ENCODE results near the gene TBX4.
"Not testable (repeated sequence)": the region's sequence is repeated elsewhere in the genome, so short reads cannot be mapped to it uniquely, and the experiment has no call there.

Gene TBX4

DNA sequence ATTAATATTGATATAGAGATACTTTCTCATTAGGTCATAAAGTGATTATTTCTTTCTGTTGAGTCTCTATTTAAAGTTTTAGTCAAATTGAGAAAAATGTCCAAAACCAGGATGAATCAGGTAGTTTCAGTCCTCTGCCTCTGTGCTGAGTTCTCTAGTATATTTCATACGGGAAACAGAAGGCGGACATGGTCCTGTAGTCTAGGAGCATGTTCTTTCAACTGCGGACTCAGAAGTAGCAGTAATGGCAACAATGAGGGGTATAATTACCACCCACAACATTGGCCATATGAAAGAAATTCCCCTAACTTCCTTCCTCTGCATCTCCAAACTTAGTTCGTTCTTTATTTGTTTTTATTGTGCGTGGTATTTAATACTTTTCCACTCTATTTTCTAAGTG, 50.1 kb downstream of the TBX4 start:
- no peak for DNase-seq

DNA sequence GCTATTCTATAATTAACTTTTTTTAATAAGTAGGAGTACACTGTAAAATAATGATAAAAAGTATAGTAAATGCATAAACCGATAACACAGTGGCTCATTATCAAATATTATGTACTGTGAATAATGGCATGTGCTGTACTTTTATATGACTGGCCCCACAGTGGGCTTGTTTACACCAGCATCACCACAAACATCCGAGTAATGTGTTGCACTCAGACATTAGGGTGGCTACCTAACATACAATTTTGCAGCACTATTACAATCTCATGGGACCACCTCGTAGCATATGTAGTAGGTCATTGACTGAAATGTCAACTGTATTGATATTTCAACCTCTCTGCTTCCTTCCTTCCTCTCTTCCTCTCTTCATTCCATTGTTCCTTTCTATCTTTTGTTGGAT, 51.7 kb downstream of the TBX4 start:
- DNase-seq = no peak

DNA sequence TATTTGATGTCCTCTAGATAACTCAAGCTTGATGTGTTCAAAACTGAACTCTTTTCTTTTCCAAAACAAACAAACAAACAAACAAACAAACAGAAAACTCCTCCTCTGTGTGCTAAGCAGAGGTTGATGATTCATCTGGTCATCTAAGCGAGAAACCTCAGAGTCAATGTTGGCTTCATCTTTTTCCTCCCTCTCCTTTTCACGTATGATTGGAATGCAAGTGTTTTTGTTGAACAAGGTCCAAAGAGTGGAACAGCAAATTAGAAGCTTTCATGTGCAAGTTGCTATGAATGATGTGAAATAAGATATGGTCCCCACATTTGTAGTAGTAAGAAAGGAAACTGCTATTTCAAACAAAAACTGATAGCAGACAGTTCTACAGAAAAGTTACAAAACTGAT, 52.5 kb downstream of the TBX4 start:
- DNase-seq = no peak

DNA sequence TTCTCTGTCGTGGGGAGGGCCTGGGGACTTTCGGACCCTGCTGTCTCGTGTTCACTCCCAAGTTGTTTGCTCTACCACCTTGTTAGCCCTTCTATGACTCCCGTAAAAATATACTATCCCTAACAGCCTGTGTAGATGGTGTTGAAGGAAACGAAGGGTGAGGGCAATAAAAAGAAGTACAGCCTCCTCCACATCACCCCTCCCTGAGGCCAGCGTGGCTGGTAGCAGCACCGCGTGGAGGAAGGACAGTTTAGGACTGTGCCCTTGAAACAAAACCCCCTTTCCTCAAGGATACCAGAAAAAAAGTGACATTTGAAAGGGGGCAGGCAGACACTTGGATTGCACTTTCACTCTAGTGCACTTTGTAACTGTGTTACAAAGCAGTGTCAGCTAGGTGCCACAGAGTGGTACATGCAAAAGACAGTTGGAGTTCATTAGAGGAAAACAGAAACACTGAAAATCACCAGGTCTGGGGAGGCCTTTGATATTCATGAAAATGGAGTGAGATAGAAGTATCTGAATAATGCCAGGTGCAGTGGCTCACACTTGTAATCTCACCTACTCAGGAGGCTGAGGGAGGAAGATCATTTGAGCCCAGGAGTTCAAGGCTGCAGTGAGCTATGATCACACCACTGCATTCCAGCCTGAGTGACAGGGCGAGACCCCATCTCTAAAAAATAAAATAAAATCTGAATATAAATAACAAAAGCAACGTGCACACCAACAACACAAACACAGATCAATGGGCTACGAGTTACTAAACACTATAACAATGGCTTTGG, 53.8 kb downstream of the TBX4 start:
- no peak for DNase-seq

DNA sequence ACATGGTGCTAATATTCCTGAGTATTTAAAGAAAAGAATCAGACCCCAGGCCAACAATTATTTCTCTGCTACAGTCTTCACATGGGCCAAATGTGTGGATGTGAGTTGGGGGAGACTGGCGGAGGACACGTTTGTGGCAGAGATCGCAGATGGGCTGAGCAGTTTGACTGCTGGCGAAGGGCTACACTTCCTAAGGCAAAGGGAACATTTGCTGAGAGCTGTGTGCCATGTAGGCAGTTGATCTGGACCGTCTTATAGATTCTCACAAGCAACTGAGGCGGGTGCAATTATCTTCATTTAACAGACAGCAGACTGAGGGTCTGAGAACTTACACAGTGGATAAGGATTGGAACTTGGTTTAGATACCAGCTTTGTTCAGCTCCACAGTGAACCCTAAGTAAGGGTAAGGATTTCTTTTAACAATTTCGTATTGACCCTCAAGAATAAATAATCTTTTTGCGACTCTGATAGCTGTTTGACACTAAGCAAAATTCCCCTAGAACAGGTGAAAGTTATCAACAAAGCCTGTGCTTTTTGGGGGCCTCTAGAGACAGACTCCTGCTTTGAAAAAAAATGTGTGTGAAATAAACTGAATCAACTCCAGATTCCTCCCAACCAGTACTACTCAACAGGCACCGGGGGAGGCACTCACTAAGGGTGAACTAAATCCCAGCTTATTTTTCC, 55.3 kb downstream of the TBX4 start:
- DNase-seq = no peak

DNA sequence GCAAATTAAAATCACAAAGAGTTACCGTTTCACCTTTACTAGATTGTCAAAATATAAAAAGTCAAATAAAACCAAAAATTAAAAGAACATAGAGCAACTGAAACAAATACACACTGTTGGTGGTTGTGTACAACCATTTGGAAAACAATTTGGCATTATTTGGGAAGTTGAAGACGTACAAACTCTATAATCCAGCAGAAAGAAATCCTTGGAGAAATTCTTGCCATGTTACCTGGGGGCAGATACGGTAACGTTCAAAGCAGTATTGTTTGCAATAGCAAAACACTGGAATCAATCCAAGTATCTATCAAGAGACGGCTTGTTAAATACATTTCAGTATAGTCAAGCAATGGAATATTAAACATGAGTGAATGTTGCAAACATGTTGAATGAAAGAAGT, 56.7 kb downstream of the TBX4 start:
- no peak for DNase-seq

DNA sequence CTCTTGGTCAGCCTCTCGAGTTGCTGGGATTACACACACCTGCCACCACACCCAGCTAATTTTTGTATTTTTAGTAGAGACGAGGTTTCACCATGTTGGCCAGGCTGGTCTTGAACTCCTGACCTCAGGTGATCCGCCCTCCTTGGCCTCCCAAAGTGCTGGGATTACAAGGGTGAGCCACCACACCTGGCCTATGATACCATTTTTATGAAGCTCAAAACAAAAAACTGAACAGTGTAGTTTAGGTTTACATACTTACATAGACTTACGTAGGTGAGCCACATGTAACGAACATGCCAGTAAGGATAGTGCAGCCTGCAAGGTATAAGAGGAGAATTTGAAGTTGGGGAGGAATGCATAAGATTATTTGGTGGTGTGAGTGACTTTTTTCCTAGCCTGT, 57.2 kb downstream of the TBX4 start:
- not testable (repeated sequence) for DNase-seq

DNA sequence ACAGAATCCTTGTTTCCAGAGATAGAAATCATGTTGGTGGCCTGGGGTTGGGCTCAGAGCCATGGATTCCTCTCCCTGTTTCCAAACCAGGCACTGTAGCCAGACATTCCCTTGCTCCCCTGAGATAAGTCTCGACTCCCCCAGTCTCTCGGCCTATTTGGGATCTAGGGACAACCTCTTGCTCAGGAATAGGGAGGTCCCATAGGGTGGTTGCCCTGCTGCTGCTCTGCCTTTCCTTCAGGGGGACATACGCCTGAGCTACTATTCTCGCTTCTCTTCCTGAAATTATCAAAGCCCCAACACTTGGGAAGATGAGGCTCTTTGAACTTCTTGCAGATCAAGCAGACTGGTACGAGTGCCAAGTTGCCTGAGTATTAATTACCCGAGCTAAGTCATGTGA, 58.0 kb downstream of the TBX4 start:
- DNase-seq = no peak

DNA sequence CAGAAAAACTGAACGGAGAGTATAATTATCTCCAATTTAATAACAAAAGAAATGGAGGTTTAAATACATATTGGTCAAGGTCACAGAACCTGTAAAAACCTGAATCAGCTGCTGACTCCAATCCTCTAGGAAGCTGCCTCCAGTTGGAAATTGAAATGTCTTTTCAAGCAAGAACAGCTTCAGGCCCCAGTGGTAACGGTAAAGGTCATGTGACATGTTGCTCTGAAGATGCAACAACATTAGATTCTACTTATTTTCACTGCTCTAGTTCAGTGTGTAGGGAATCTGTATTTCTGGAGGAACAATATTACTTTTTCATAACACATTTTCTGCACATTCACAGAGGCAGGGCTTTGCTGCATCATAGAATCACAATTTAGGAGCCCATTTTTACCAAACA, 58.8 kb downstream of the TBX4 start:
- no peak for DNase-seq

DNA sequence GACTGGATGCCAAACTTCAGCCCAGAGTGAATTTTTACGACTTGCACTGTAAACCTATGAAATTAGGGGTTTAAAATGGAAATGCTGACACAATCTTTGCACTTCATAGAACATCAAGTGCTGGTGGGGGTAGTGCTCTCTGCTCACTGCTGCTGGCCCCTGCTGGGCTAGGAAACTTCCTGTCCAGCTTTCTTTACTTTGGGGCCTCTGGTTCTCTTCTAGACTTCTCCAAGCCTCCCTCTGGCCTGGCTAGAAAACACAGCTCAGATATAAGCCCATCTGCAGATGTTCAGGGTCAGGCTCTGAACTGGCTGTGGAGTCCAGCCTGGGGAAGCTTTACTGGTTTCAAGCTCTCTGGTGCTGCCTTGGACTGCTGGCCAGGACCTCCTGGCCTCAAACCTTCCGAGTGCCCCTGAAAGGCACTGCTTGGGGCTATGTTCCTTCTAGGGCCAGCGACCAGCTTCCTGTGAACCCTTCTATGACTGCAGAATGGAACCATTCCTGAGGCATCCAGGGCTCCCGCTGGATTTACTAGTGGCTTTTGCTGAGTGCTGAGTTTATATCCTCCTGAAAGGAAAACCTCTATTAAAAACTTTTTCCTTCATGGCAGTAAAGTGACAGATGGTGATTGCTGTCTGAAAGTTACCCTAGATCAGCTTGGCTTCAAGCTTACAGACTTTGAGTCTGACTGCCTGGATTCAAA, 59.4 kb downstream of the TBX4 start:
- DNase-seq = no peak

DNA sequence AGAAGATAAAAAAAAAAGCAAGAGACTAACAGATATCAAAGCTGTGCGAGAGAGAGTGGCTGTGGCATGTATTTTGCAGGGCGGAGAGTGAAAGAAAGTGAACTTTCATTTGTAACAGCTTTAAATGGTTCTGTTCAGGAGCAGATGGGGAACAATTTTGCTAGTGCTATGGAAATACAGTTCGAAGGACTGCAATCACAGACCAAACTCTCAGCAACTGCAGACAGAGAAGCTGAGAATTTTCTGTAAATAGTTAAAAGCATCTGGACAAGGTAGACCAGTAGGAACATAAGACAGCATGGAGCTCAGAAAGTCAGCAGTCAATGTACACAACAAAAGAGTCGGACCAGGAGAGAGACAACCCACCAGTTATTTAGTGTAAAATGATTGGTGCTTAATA, 62.3 kb downstream of the TBX4 start:
- no peak for DNase-seq

DNA sequence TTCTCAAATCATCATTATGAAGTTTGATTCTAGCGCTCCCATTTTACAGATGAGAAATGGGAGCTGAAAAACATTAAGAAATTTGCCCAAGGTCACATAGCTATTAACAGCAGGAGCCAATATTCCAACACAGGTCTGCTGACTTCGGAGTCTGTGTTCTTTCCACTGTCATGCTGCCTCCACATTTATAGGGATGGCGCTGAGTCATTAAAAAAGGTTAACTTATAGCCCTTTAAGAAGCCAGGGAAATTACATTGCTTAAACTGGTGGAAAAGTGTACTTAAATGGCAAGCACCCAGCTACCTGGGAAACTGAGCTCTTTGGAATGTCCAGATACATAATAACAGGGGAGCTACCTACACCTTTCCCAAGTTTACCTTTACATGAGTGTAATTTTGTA, 65.0 kb downstream of the TBX4 start:
- DNase-seq = no peak

DNA sequence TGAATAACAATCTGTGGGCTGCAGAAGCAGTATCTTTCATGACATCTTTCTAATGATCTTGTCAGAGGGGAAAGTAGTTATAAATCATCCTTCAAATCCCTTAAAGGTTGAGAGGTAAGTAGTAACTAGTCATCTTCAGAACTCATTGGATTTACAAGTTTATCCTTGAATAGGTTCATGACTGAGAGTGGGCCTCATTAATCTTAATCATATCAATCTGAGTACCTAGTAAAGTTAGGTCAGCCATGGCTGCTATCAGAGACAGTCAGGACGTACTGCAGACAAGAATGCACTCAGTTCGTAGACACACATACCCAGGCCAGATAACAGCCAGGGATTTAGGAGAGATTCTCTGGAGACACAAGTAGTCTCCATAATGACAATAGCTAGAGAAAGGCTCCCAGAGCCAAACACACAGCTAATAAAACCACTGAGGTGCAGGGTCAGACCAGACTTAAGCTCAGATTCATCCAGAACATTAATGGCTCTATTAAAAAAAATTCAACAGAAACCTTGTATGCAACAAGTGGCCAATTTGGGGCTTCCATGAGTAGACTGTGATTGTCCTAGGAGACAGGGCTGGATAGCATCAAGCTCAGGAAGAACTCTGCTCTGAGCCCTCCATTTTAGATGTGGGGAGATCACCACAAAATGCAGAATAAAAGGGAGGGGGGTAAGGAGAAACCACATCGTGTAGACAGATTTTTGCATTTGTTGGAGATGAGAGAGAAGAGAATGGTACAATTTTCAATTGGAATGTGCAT, 65.8 kb downstream of the TBX4 start:
- DNase-seq = no peak

DNA sequence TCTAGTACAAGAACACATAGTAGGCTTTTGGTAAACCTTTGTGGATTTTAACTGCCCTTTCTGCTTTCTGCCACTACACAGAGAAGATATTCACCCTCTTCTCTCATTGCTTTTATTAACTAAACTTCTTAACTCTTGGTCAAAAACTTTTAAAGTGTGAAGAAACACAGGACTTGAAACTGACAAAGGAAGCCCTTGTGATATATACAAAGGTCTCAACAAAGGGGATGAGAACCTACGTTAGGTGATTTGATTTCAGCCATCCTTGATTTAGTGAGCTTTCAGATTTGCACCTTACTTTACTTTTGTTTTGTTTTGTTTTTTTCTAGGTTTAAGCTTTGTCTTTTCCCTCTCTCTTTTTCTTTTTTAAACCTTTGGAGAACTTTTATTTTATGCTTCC, 66.9 kb downstream of the TBX4 start:
- no peak for DNase-seq

DNA sequence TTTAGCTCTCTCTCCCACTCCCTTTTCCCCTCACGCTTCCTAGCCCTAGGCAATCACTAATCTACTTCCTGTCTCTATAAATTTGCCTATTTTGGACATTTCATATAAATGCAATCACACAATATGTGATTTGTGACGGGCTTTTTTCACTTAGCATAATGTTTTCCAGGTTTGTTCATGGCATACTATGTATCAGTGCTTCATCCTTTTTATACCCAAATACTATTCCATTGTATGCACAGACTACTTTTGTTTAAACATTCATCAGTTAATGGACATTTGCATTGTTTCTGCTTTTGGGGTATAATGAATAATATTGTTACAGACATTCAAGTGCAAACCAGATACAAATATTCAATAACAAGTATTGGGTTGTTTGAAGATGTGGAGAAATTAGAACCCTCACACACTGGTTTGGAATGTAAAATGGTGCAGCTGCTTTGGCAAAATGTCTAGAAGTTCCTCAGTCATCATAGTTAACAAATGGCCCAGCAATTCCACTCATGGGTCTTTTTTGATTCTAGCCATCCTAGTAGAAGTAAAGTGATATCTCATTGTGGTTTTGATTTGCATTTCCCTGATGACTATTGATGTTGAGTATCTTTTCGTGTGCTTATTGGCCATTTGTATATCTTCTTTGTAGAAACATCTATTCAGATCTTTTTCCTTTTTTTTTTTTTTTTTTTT, 67.7 kb downstream of the TBX4 start:
- no peak for DNase-seq

DNA sequence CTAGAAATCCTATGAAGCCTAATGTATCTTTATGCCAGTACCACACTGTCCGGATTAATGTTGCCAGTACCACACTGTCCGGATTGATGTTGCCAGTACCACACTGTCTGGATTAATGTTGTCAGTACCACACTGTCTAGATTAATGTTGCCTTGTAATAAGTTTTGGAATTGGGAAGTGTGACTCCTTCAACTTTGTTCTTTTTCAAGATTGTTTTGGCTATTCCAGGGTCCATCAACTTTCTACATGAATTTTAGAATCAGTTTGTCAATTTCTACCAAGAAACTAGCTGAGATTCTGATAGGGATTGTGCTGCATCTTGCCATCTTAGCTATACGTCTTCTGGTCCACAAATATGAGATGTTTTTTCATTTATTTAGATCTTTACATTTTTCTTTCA, 68.7 kb downstream of the TBX4 start:
- no peak for DNase-seq

DNA sequence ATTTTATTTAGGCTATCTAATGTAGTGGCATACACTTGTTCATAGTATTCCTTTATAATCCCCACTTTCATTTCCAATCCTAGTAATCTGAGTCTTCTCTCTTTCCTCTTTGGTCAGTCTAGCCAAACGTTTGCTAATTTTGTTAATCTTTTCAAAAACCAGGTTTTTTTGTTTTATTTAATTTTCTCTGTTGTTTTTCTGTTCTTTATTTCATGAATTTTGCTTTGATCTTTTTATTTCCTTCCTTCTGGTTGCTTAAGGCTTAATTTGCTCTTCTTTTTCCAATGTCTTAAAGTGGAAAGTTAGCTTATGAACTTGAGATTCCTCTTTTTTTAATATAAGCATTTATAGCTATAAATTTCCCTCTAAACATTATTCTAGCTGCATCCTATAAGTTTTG, 69.9 kb downstream of the TBX4 start:
- no peak for DNase-seq

DNA sequence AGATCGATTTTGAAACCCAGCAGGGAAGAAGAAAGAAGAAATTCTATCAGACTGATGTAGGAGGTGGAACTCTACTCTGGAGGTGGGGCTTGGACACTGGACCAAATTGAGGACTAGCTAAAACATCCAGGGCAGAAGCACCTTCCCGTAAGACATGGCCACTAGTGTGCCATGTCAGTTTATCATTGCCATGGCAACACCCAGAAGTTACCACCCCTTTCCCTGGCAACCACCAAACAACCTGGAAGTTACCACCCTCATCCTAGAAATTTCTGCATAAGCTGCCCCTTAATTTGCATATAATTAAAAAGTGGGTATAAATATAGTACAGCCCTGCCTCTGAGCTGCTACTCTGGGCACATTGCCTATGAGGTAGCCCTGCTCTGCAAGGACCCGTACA, 72.1 kb downstream of the TBX4 start:
- DNase-seq = no peak

DNA sequence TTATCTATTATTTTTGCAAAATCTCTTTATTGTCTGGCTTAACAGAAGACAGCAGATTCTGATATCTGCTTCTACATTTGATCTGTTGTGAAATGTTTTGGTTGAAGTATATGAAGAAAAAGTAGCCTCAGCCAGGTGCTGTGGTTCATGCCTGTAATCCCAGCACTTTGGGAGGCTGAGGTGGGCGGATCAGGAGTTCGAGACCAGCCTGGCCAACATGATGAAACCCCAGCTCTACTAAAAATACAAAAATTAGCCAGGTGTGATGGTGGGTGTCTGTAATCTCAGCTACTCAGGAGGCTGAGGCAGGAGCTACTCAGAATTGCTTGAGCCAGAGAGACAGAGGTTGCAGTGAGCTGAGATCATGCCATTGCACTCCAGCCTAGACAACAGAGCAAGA, 75.2 kb downstream of the TBX4 start:
- DNase-seq = not testable (repeated sequence)

DNA sequence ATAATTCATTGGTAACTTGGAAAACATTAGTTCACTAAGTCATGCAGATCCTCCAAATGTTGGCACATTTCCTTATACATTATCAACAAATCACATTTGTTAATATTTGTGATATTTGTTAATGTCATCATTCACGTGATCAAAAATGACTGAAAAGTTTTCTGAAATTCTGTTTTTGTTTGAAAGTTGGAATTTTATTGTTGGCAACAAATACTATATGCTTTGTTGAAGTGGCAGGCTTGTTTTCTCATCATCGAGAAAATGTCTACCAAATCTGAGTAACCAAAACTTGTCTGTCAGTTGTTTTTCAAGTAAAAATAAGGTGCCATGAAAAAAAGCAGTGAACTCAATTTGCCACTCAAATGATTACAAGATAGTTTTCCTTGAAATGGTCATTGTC, 75.9 kb downstream of the TBX4 start:
- no peak for DNase-seq

DNA sequence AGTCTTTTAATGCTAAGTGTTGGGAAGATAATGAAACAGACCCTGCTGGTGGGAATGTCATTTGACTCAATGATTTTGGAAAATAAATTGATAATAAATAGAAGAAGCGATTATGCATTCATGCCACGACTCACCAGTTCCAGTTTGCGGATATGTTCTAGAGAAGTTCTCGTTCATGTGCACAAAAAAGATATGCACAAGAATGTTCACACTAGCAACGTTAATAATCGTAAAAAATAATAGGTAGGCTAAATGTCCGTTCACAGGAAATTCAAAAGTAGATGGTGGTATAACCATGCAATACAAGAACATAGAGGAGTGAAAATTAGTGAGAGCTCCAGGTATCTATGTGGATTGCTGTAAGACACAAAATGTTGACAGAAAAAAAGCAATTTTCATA, 79.0 kb downstream of the TBX4 start:
- DNase-seq = no peak

DNA sequence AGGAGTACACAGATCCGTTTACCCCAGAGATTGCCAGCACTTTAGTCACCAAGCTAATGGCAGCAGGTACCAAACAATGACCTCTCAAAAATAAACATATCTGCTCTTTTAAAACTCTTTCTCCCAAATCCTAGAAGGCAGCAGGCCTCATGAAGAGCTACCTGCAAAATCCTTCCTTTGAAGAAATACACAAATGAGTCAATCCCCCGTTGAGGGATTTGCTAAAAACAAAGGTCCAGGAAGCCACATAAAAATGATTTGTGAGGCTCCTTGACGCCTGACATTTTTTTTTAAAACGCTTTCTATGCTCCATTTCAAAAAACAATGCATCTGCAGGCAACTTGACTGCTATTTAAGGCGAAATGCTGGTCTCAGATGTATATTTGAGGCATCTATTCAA, 80.6 kb downstream of the TBX4 start:
- peak; percentile 70 for DNase-seq

DNA sequence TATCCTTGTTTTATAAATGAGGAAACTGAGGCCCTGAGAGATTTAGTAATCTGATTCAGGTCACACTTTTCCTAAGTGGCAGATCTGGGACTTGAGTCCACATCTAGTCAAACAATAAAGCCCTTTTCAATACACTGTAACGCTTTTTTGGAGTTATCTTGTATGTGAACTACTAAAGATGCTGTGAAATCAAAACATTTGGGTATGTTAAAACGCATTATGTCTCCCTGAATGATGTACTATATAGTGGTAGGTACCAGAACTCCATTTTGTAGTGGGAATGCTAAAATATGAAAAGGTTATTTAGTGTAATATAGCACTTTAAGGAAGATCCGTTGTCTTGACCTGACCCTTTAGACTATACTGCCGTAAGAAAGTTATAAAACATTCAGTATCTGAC, 81.6 kb downstream of the TBX4 start:
- DNase-seq = no peak
